Upper lobe of right lung (tissue), 1 donor: ENCODE measurements around the gene GSTO1. TPM values are rescaled to one million over a fixed set of nuclear protein-coding genes. Genes with fewer than 3 reads are reported as not detected.

Experiments
- ATAC-seq: fragments of 200-7000 bp; cut with Tn5 transposase; one replicate; pipeline ENCODE4 v1.9.1; 2020; ENCODE audit warnings: mild to moderate bottlenecking, moderate library complexity
- DNase-seq: peaks from one replicate; pipeline ENCODE4 v3.0.0-alpha.2; 2020
- H3K27ac ChIP-seq: fragments of 200-600 bp; one replicate; pipeline ENCODE4 v1.8.0; 2022
- H3K27me3 ChIP-seq: fragments of 200-600 bp; one replicate; pipeline ENCODE4 v1.8.0; 2022; ENCODE audit warnings: mild to moderate bottlenecking
- H3K36me3 ChIP-seq: fragments of 200-600 bp; one replicate; pipeline ENCODE4 v1.8.0; 2022
- H3K4me1 ChIP-seq: fragments of 200-600 bp; one replicate; pipeline ENCODE4 v1.8.0; 2022
- H3K4me3 ChIP-seq: fragments of 200-600 bp; one replicate; pipeline ENCODE4 v1.8.0; 2022; ENCODE audit warnings: mild to moderate bottlenecking
- H3K9me3 ChIP-seq: fragments of 200-600 bp; one replicate; pipeline ENCODE4 v1.8.0; 2022
- CTCF ChIP-seq: fragments of 200-600 bp; IDR thresholded peaks from one replicate; pipeline ENCODE4 v1.8.0; 2022; ENCODE audit warnings: antibody characterized with exemption
- intact Hi-C: fragments of 100-400 bp; cut with DNase I; formaldehyde crosslinking; loops from one replicate; pipeline ENCODE4 v1.11.0; 2022
- total RNA-seq: library from RNA; stranded (reverse); fragmentation: NEBNext Ultra II Directional; extraction: Animal tissue kit (Norgen Biotek cat#: 25700); gene quantifications from one replicate; pipeline ENCODE4 v1.2.1, GENCODE V29; 2021
- donor health status: DM: no; HTN: yes; CAD: no; lungs with severe emphysema.

GSTO1 gene
- total RNA-seq, 1 donor from 2014 or later: 110 TPM

GRCh38 chr10:104304356-104304745 is 49.7 kb downstream of the GSTO1 start:
- peaks cover 25% of the 10 kb centered on the region for H3K4me1 ChIP-seq
- DNase-seq: no peak
- intact Hi-C loops: no loop called here
- H3K9me3 ChIP-seq: no peaks in the 10 kb centered on the region
- H3K27ac ChIP-seq: no peak overlapping the region
- H3K36me3 ChIP-seq: peaks cover 6% of the 10 kb centered on the region
- no peak overlapping the region for H3K4me3 ChIP-seq
- ATAC-seq: no peak
- TF ChIP-seq CTCF: no peak
- no peaks in the 10 kb centered on the region for H3K27me3 ChIP-seq

GRCh38 chr10:104304927-104305326 is 50.2 kb downstream of the GSTO1 start:
- ATAC-seq: no peak
- no peak for DNase-seq
- no peaks in the 10 kb centered on the region for H3K27me3 ChIP-seq
- intact Hi-C loops: loop anchor here (5.0 kb wide), 1 partner anchor 42 kb away; no protein-coding TSS in a partner anchor
- no peak overlapping the region for H3K4me3 ChIP-seq
- H3K27ac ChIP-seq: no peak overlapping the region
- TF ChIP-seq CTCF: no peak
- peaks cover 20% of the 10 kb centered on the region for H3K4me1 ChIP-seq
- H3K36me3 ChIP-seq: peaks cover 6% of the 10 kb centered on the region
- H3K9me3 ChIP-seq: no peaks in the 10 kb centered on the region

- H3K27me3 ChIP-seq: no peaks in the 10 kb centered on the region
- peaks cover 11% of the 10 kb centered on the region for H3K4me1 ChIP-seq
- no peak overlapping the region for H3K27ac ChIP-seq
- peak; percentile 40 for DNase-seq
- no peak for ATAC-seq
- no peak overlapping the region for H3K4me3 ChIP-seq
- H3K36me3 ChIP-seq: peaks cover 12% of the 10 kb centered on the region
- H3K9me3 ChIP-seq: no peaks in the 10 kb centered on the region
- intact Hi-C loops: loop anchor here (5.0 kb wide), 1 partner anchor 40 kb away; no protein-coding TSS in a partner anchor
- TF ChIP-seq CTCF: no peak
Observed at GRCh38 chr10:104306897-104307296, 52.2 kb downstream of the GSTO1 start.

GRCh38 chr10:104307576-104308438 is 53.1 kb downstream of the GSTO1 start:
- H3K27ac ChIP-seq: no peak overlapping the region
- no peaks in the 10 kb centered on the region for H3K9me3 ChIP-seq
- no peak for TF ChIP-seq CTCF
- intact Hi-C loops: loop anchor here (5.0 kb wide), 1 partner anchor 39 kb away; no protein-coding TSS in a partner anchor
- peaks cover 15% of the 10 kb centered on the region for H3K4me1 ChIP-seq
- no peak for ATAC-seq
- no peak overlapping the region for H3K4me3 ChIP-seq
- H3K36me3 ChIP-seq: peaks cover 20% of the 10 kb centered on the region
- DNase-seq: no peak
- H3K27me3 ChIP-seq: no peaks in the 10 kb centered on the region

- ATAC-seq (no peak), DNase-seq (no peak)
- no peaks in the 10 kb centered on the region for H3K9me3 ChIP-seq
- intact Hi-C loops: loop anchor here (5.0 kb wide), 1 partner anchor 39 kb away; no protein-coding TSS in a partner anchor
- no peak overlapping the region for H3K4me3 ChIP-seq
- peaks cover 27% of the 10 kb centered on the region for H3K36me3 ChIP-seq
- no peak for TF ChIP-seq CTCF
- no peaks in the 10 kb centered on the region for H3K27me3 ChIP-seq
- H3K4me1 ChIP-seq: peaks cover 15% of the 10 kb centered on the region
- H3K27ac ChIP-seq: no peak overlapping the region
Observed at GRCh38 chr10:104308439-104308903, 53.8 kb downstream of the GSTO1 start.
